Natural killer cell (primary cell): ENCODE results near the gene RDH14. TPM values are rescaled to one million over a fixed set of nuclear protein-coding genes. Genes with fewer than 3 reads are reported as not detected.

Experiments
- ATAC-seq, 3 donors: fragments of 150-1000 bp in 2 of 3; fragments of 200-7000 bp in 1 of 3; cut with Tn5 transposase; 1 replicate in 1 of 3; 2 replicates in 2 of 3; pipeline ENCODE4 v1.10.0; 2021; ENCODE audit warnings: mild to moderate bottlenecking in 2 of 3, moderate library complexity in 2 of 3
- DNase-seq, 2 donors: peaks; one replicate each; pipeline versions ENCODE4 v3.0.0 to v3.0.0-alpha.2; 2013 to 2021; ENCODE audit warnings: mixed read lengths in 1 of 2
- H3K27ac ChIP-seq: one replicate; pipeline ENCODE4 v1.5.1; 2013; ENCODE audit warnings: mild to moderate bottlenecking, low read length
- H3K27me3 ChIP-seq: one replicate; pipeline ENCODE4 v1.6.1; 2013; ENCODE audit warnings: low read length; ENCODE audit not compliant: control insufficient read depth, insufficient read depth
- H3K36me3 ChIP-seq: one replicate; pipeline ENCODE4 v1.6.1; 2013; ENCODE audit warnings: low read length; ENCODE audit not compliant: control insufficient read depth, insufficient read depth
- H3K4me1 ChIP-seq: one replicate; pipeline ENCODE4 v1.6.1; 2013; ENCODE audit warnings: low read length; ENCODE audit not compliant: control insufficient read depth, insufficient read depth
- H3K4me3 ChIP-seq: one replicate; pipeline ENCODE4 v1.5.1; 2013; ENCODE audit warnings: low read length
- H3K9me3 ChIP-seq: one replicate; pipeline ENCODE4 v1.6.1; 2013; ENCODE audit warnings: low read length; ENCODE audit not compliant: control insufficient read depth, insufficient read depth
- H3K27ac Mint-ChIP-seq, 2 donors: one replicate each; pipeline ENCODE4 v1.8.0; 2022; ENCODE audit warnings: mild to moderate bottlenecking in 2 of 2, mixed read lengths in 2 of 2, moderate library complexity in 1 of 2
- H3K27me3 Mint-ChIP-seq, 2 donors: one replicate each; pipeline ENCODE4 v1.8.0; 2022; ENCODE audit warnings: low read depth in 2 of 2, mixed read lengths in 2 of 2
- H3K36me3 Mint-ChIP-seq: one replicate; pipeline ENCODE4 v1.8.0; 2022; ENCODE audit warnings: mixed read lengths
- H3K4me1 Mint-ChIP-seq, 2 donors: one replicate each; pipeline ENCODE4 v1.8.0; 2022; ENCODE audit warnings: mixed read lengths in 2 of 2
- H3K4me3 Mint-ChIP-seq: one replicate; pipeline ENCODE4 v1.8.0; 2022; ENCODE audit warnings: mild to moderate bottlenecking, moderate library complexity, mixed read lengths
- H3K9me3 Mint-ChIP-seq, 2 donors: one replicate each; pipeline ENCODE4 v1.8.0; 2022; ENCODE audit warnings: mixed read lengths in 2 of 2
- WGBS: methylation state at CpG from one replicate; pipeline ENCODE4 v1.1.7; 2013; ENCODE audit warnings: missing lambda C conversion rate; ENCODE audit not compliant: insufficient coverage; 5-methylcytosine and 5-hydroxymethylcytosine counted together
- intact Hi-C: fragments of 100-400 bp; cut with micrococcal nuclease; formaldehyde crosslinking; loops from one replicate; pipeline ENCODE4 v1.14.2; 2022
- total RNA-seq, 4 donors: library from RNA; stranded (reverse); fragments of 120-200 nt in 1 of 4; gene quantifications; one replicate each; pipeline versions ENCODE4 v1.2.3 to v1.2.4, GENCODE V29; 2013 to 2022
- TF ChIP-seq, protein P1 (sequence below): fragments of 200-600 bp; IDR thresholded peaks from one replicate; pipeline ENCODE4 v1.8.0; 2022; ENCODE audit warnings: antibody characterized with exemption

Gene RDH14
- total RNA-seq, 3 donors from 2014 or later (not counting 1 experiment from before 2014, with no cell fraction given) = 8.7 to 13.5 (median 12.5) TPM

DNA sequence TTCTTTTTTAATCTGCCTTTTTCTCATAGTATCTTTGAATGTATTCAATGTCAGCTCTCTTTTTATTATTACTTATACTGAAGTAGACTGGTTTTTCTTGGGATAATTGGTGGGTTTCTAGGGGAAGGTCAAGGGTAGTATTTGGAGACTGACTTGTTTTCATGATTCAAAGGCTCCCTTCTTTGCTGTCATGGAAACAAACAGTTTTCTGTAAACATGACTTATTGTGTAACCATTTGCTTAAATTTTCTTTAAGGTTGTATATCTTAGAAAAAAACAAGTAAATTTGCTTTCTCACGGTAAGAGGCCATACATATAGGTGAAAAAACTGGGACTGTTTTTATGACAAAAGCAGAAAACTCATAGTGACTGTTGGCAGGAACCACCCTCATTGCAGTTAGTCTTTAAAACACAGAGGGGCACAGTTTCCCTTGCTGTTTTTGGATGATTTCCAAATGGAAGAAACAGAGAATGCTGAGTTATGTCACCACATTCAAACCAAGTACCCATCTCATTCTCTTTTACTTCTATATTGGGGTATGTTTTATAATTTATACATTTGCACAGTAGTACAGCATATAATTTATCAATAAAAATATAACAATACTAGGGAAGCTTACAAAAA is 5.8 kb upstream of the RDH14 start:
- Histone ChIP-seq H3K27ac (no peak overlapping the region), H3K4me3 (no peak overlapping the region), H3K36me3 (peaks cover 7% of the 10 kb centered on the region), H3K9me3 (no peaks in the 10 kb centered on the region), H3K27me3 (no peaks in the 10 kb centered on the region), H3K4me1 (no peaks in the 10 kb centered on the region)
- peaks cover 9% of the 10 kb centered on the region for H3K36me3 Mint-ChIP-seq
- 77% methylated on average over 1 of the region's 1 CpG for WGBS
- DNase-seq = no peak
- H3K27me3 Mint-ChIP-seq = no peaks in the 10 kb centered on the region
- no peaks in the 10 kb centered on the region for H3K9me3 Mint-ChIP-seq
- TF ChIP-seq, protein P1, sequence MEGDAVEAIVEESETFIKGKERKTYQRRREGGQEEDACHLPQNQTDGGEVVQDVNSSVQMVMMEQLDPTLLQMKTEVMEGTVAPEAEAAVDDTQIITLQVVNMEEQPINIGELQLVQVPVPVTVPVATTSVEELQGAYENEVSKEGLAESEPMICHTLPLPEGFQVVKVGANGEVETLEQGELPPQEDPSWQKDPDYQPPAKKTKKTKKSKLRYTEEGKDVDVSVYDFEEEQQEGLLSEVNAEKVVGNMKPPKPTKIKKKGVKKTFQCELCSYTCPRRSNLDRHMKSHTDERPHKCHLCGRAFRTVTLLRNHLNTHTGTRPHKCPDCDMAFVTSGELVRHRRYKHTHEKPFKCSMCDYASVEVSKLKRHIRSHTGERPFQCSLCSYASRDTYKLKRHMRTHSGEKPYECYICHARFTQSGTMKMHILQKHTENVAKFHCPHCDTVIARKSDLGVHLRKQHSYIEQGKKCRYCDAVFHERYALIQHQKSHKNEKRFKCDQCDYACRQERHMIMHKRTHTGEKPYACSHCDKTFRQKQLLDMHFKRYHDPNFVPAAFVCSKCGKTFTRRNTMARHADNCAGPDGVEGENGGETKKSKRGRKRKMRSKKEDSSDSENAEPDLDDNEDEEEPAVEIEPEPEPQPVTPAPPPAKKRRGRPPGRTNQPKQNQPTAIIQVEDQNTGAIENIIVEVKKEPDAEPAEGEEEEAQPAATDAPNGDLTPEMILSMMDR = no peak
- no peak for ATAC-seq
- H3K4me3 Mint-ChIP-seq = no peak overlapping the region
- intact Hi-C loops = no loop called here
- no peak overlapping the region for H3K27ac Mint-ChIP-seq
- peaks cover 0 to 1% of the 10 kb centered on the region in 2 donors for H3K4me1 Mint-ChIP-seq

DNA sequence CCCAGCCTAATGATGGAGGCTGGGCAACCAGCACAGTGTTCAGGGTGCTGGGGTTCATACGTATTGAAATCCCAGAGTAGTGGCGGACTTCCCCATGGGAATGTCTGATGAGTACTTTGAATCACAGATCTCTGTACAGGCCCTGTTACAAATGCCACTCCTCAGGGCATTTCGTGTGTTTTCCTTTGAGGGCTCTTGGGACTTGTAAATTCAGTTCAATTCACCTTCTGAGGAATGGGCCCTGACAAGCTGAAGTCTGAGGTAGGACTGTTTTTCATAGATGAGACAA is 288 bp upstream of the RDH14 start:
- Histone ChIP-seq H3K36me3 (no peaks in the 10 kb centered on the region), H3K27ac (peak overlapping the region; percentile 79), H3K4me3 (peak overlapping the region; percentile 50), H3K9me3 (no peaks in the 10 kb centered on the region), H3K27me3 (no peaks in the 10 kb centered on the region), H3K4me1 (peaks cover 12% of the 10 kb centered on the region)
- H3K4me1 Mint-ChIP-seq = peaks cover 30 to 31% of the 10 kb centered on the region in 2 donors
- WGBS = 7% methylated on average over 3 of the region's 3 CpGs
- intact Hi-C loops = loop anchor here (1.0 to 2.0 kb wide), 3 partner anchors 788 to 1341 kb away; partner anchors contain the start of gene TTC32
- no peak for DNase-seq
- TF ChIP-seq, protein P1 = no peak
- no peaks in the 10 kb centered on the region for H3K27me3 Mint-ChIP-seq
- peak overlapping the region; percentile 91 for H3K4me3 Mint-ChIP-seq
- ATAC-seq = no peak
- peak overlapping the region; percentile 91 to 93 for H3K27ac Mint-ChIP-seq
- H3K36me3 Mint-ChIP-seq = peaks cover 9% of the 10 kb centered on the region
- no peaks in the 10 kb centered on the region for H3K9me3 Mint-ChIP-seq

DNA sequence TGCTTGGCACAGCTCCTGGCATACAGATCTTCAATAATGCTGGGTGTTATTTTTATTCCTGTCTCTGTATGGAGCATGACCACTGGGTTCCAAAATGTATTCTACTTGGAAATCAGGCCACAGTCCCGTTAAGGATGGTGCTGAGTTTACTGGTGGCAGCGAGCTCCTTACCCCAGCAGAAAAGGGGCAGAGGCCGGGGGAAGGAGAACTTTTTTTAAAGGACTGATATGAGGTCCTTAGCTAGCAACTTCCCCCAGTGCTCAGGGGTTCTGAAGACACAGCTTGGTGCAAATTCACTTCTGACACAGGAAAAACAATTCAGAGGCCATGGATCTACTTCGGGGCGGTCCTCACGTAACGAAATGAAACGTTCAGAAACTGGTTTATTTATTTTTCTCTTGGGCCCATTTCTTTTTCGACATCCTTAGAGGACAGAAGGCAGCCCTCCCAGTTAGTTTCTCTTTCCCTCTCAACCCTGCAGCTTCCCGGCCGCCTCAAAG is 872 bp downstream of the RDH14 start:
- TF ChIP-seq, protein P1 = no peak
- intact Hi-C loops = loop anchor here (1.0 to 2.0 kb wide), 3 partner anchors 789 to 1342 kb away; partner anchors contain the start of gene TTC32
- Histone ChIP-seq H3K4me1 (peaks cover 12% of the 10 kb centered on the region), H3K27me3 (no peaks in the 10 kb centered on the region), H3K36me3 (peaks cover 9% of the 10 kb centered on the region), H3K27ac (peak overlapping the region; percentile 79), H3K9me3 (no peaks in the 10 kb centered on the region), H3K4me3 (peak overlapping the region; percentile 50)
- 5% methylated on average over 11 of the region's 11 CpGs for WGBS
- peaks cover 8% of the 10 kb centered on the region for H3K36me3 Mint-ChIP-seq
- peak overlapping the region; percentile 91 to 93 for H3K27ac Mint-ChIP-seq
- H3K27me3 Mint-ChIP-seq = no peaks in the 10 kb centered on the region
- H3K4me3 Mint-ChIP-seq = peak overlapping the region; percentile 91
- no peaks in the 10 kb centered on the region for H3K9me3 Mint-ChIP-seq
- peaks cover 30 to 38% of the 10 kb centered on the region in 2 donors for H3K4me1 Mint-ChIP-seq
- DNase-seq = no peak
- peak in 1 of 3 donors; percentile 0 for ATAC-seq

DNA sequence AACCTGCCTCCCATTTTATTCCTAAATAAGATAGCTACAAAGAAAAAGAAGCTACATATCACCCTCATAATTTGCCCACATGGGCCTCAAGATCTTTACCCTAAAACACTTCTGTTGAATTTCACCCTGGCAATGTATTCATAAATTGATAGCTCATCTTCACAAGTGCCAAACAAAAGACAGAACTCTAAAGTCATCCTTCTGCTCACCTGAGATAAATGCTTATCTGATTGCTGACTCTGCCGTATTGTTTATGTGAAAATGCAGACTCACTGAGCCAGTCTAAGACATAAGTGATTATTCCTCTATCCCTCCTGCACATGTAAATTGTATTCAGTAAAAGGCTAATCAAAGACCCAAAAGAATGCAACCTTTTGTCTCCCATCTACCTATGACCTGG is 2.0 kb downstream of the RDH14 start:
- no peaks in the 10 kb centered on the region for H3K27me3 Mint-ChIP-seq
- 91% methylated on average over 1 of the region's 1 CpG for WGBS

More for the DNA sequence above, 2.0 kb downstream of the RDH14 start:
- Histone ChIP-seq H3K9me3 (no peaks in the 10 kb centered on the region), H3K36me3 (peaks cover 17% of the 10 kb centered on the region), H3K27me3 (no peaks in the 10 kb centered on the region), H3K4me3 (no peak overlapping the region), H3K27ac (no peak overlapping the region), H3K4me1 (peaks cover 12% of the 10 kb centered on the region)
- no peak for ATAC-seq
- no peak for DNase-seq
- H3K36me3 Mint-ChIP-seq = peaks cover 8% of the 10 kb centered on the region
- TF ChIP-seq, protein P1 = no peak
- peaks cover 30 to 38% of the 10 kb centered on the region in 2 donors for H3K4me1 Mint-ChIP-seq
- intact Hi-C loops = no loop called here
- H3K4me3 Mint-ChIP-seq = no peak overlapping the region
- H3K9me3 Mint-ChIP-seq = no peaks in the 10 kb centered on the region
- H3K27ac Mint-ChIP-seq = peak overlapping the region; percentile 91 to 93
